Measurements from ENCODE around the gene ISX.

GRCh38 chr22:35071784-35072183 is 5.8 kb downstream of the ISX start:
- TF ChIP-seq POLR2AphosphoS5 (IDR thresholded peaks at IDR 0.05; ENCODE audit: low read depth, low read length) (no peak), POLR2A (IDR thresholded peaks at IDR 0.05; ENCODE audit: low read depth, low read length) (no peak), TAF1 (IDR thresholded peaks at IDR 0.05; ENCODE audit: borderline replicate concordance, low read depth, low read length) (no peak)

All from GM12892 (cell line).